ENCODE results near the gene FNIP2. TPM values are rescaled to one million over a fixed set of nuclear protein-coding genes. Genes with fewer than 3 reads are reported as not detected.
"Not testable (repeated sequence)": the region's sequence is repeated elsewhere in the genome, so short reads cannot be mapped to it uniquely, and the experiment has no call there.

Gene FNIP2
- total and polyA plus RNA-seq, 8 donors = 4.8 to 109 (median 28.9) TPM

DNA sequence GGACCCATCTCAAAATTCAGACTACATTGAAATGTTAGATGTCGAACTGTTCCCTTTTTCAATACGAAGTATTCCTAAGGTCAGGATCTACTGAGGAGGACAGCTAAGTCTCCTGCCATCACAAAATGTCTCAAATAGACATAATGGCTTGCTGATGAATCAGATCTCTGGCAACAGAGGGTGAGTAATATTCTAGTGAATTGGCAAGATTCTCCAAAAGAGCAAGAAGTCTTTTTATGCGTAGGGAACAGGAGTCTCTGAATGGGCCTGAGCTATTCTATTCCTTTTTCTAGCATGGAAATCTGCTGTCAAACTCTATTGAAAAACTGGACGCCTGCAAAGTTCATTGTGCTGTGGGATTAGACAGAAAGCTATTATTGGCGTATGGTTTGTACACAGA is 145.4 kb downstream of the FNIP2 start:
- H3K27ac ChIP-seq = peak overlapping the region in 3 of 5 donors; percentile 16 to 50 (median 20)
- DNase-seq = peak in 1 of 2 donors; percentile 44
- intact Hi-C loops (cut with DNase I; ENCODE audit: low total_unique reads) = loop anchor here (5.0 kb wide), 1 partner anchor 123 kb away; a partner anchor contains a TSS
- peaks cover 0 to 13% (median 5%) of the 10 kb centered on the region in 4 donors for H3K4me1 ChIP-seq
- WGBS, 5 donors = 57 to 79% (median 60%) methylated on average over 5 of the region's 5 CpGs
- H3K4me3 ChIP-seq = no peak overlapping the region
- H3K36me3 ChIP-seq = peaks cover 0 to 8% (median 1%) of the 10 kb centered on the region in 4 donors
- H3K9me3 ChIP-seq = no peaks in the 10 kb centered on the region
- TF ChIP-seq EP300 (IDR thresholded peaks at IDR 0.05) (no peak), POLR2AphosphoS5 (IDR thresholded peaks at IDR 0.05) (peak; percentile 11 to 62 (median 61)), POLR2A (IDR thresholded peaks at IDR 0.05) (no peak), CTCF (IDR thresholded peaks at IDR 0.05) (no peak)
- H3K27me3 ChIP-seq = no peaks in the 10 kb centered on the region

GRCh38 chr4:158915683-158916241 is 146.9 kb downstream of the FNIP2 start:
- intact Hi-C loops (cut with DNase I; ENCODE audit: low total_unique reads) = no loop called here
- H3K9me3 ChIP-seq = peaks cover 0 to 4% (median 0%) of the 10 kb centered on the region in 4 donors
- peaks cover 0 to 13% (median 5%) of the 10 kb centered on the region in 4 donors for H3K4me1 ChIP-seq
- H3K27me3 ChIP-seq = no peaks in the 10 kb centered on the region
- H3K4me3 ChIP-seq = no peak overlapping the region
- TF ChIP-seq POLR2AphosphoS5 (IDR thresholded peaks at IDR 0.05) (no peak), EP300 (IDR thresholded peaks at IDR 0.05) (no peak), CTCF (IDR thresholded peaks at IDR 0.05) (no peak), POLR2A (IDR thresholded peaks at IDR 0.05) (no peak)
- no peak for DNase-seq
- H3K36me3 ChIP-seq = no peaks in the 10 kb centered on the region
- H3K27ac ChIP-seq = peak overlapping the region in 1 of 5 donors; percentile 50
- 86 to 96% (median 92%) methylated on average over 2 of the region's 2 CpGs for WGBS, 5 donors

- DNase-seq; H3K27ac ChIP-seq; H3K27me3 ChIP-seq; H3K4me3 ChIP-seq; H3K4me1 ChIP-seq; H3K36me3 ChIP-seq; intact Hi-C loops (cut with DNase I; ENCODE audit: low total_unique reads): not testable (repeated sequence)
- 68 to 79% (median 76%) methylated on average over 8 of the region's 8 CpGs for WGBS, 5 donors
- H3K9me3 ChIP-seq = peaks cover 0 to 18% (median 2%) of the 10 kb centered on the region in 4 donors
Observed at GRCh38 chr4:158920452-158920996, 151.7 kb downstream of the FNIP2 start.

DNA sequence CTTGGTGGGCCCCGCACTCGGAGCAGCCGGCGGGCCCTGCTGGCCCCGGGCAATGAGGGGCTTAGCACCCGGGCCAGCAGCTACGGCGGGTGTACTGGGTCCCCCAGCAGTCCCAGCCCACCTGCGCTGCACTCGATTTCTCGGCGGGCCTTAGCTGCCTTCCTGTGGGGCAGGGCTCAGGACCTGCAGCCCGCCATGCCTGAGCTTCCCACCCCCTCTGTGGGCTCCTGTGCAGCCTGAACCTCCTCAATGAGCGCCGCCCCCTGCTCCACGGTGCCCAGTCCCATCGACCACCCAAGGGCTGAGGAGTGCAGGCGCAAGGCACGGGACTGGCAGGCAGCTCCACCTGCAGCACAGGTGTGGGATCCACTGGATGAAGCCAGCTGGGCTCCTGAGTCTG is 158.9 kb downstream of the FNIP2 start:
- H3K36me3 ChIP-seq; H3K27ac ChIP-seq; H3K4me1 ChIP-seq; H3K9me3 ChIP-seq; H3K4me3 ChIP-seq; H3K27me3 ChIP-seq; intact Hi-C loops (cut with DNase I; ENCODE audit: low total_unique reads); DNase-seq: not testable (repeated sequence)
- 93 to 100% (median 98%) methylated on average over 7 to 19 of the region's 19 CpGs for WGBS, 5 donors

DNA sequence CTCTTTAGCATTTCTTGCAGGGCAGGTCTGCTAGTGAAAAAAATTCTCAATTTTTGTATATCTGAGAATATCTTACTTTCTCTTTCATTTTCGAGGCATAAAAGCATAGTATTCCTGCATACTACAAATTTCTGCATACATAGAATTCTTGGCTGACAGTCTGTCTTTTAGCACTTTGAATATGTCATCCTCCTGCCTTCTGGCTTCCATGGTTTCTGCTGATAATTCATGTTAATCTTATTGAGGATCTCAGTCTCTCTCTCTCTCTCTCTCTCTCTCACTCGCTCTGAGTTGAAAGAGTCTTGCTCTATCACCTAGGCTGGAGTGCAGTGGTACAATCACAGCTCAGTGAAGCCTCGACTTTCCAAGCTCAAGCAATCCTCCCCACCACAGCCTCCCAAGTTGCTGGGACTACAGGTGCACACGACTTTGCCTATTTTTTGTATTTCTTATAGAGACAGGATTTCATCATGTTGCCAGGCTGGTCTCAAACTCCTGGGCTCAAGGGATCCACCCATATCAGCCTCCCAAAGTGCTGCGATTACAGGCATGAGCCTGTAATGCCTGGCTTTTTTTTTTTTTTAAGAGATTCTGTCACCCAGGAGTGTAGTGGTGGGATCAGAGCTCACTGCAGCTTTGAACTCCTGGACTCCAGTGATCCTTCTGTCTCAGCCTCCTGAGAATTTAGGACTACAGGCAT is 161.3 kb downstream of the FNIP2 start:
- H3K27me3 ChIP-seq = no peaks in the 10 kb centered on the region
- H3K4me1 ChIP-seq = no peaks in the 10 kb centered on the region
- H3K4me3 ChIP-seq = no peak overlapping the region
- no peaks in the 10 kb centered on the region for H3K36me3 ChIP-seq
- 69 to 84% (median 82%) methylated on average over 5 of the region's 5 CpGs for WGBS, 5 donors
- intact Hi-C loops (cut with DNase I; ENCODE audit: low total_unique reads) = no loop called here
- no peak overlapping the region for H3K27ac ChIP-seq
- DNase-seq = no peak
- no peak for TF ChIP-seq EP300 (IDR thresholded peaks at IDR 0.05)
- TF ChIP-seq CTCF (IDR thresholded peaks at IDR 0.05) = no peak
- peaks cover 0 to 10% (median 3%) of the 10 kb centered on the region in 4 donors for H3K9me3 ChIP-seq
